Colon (tissue), 2 donors: Measurements from ENCODE around the gene TRMT11.
"Not testable (repeated sequence)": the region's sequence is repeated elsewhere in the genome, so short reads cannot be mapped to it uniquely, and the experiment has no call there.

ENCODE experiments used
- FAIRE-seq: peaks from 2 replicates; lab custom pipeline; 2012; peaks lifted over from hg19 to GRCh38; lab: Jason Lieb, UNC
- donor health status: control.
- donor health status: control.

Gene TRMT11

GRCh38 chr6:125986301-125987025, at the start of gene TRMT11:
TRMT11 (plus strand) TSS chr6:125986540; CDS start chr6:125986551, 11 bp downstream.
- no peak for FAIRE-seq

- FAIRE-seq: no peak
Measured at GRCh38 chr6:125939026-125939425, 47.3 kb upstream of the TRMT11 start.

- FAIRE-seq: no peak
Measured at GRCh38 chr6:125939791-125940190, 46.5 kb upstream of the TRMT11 start.

GRCh38 chr6:125940247-125941041, 45.9 kb upstream of the TRMT11 start:
- FAIRE-seq: no peak

GRCh38 chr6:125942672-125943527, 43.4 kb upstream of the TRMT11 start:
- no peak for FAIRE-seq

- FAIRE-seq: no peak
Measured at GRCh38 chr6:125943528-125944433, 42.6 kb upstream of the TRMT11 start.

- no peak for FAIRE-seq
Measured at GRCh38 chr6:125944434-125944816, 41.9 kb upstream of the TRMT11 start.

GRCh38 chr6:125944896-125945295, 41.4 kb upstream of the TRMT11 start:
- FAIRE-seq: no peak

GRCh38 chr6:125945378-125946141, 40.8 kb upstream of the TRMT11 start:
- no peak for FAIRE-seq

- no peak for FAIRE-seq
Measured at GRCh38 chr6:125947615-125948014, 38.7 kb upstream of the TRMT11 start.

GRCh38 chr6:125948455-125948854, 37.9 kb upstream of the TRMT11 start:
- no peak for FAIRE-seq

GRCh38 chr6:125949069-125949468, 37.3 kb upstream of the TRMT11 start:
- no peak for FAIRE-seq

- no peak for FAIRE-seq
Measured at GRCh38 chr6:125950293-125950692, 36.0 kb upstream of the TRMT11 start.

- FAIRE-seq: not testable (repeated sequence)
Measured at GRCh38 chr6:125950716-125951115, 35.6 kb upstream of the TRMT11 start.

- FAIRE-seq: no peak
Measured at GRCh38 chr6:125951323-125951722, 35.0 kb upstream of the TRMT11 start.

GRCh38 chr6:125952764-125953501, 33.4 kb upstream of the TRMT11 start:
- no peak for FAIRE-seq

GRCh38 chr6:125953502-125953875, 32.9 kb upstream of the TRMT11 start:
- FAIRE-seq: no peak

- no peak for FAIRE-seq
Measured at GRCh38 chr6:125954735-125955339, 31.5 kb upstream of the TRMT11 start.

GRCh38 chr6:125955973-125956372, 30.4 kb upstream of the TRMT11 start:
- no peak for FAIRE-seq
